ENCODE measurements around the gene HPRT1. TPM values are rescaled to one million over a fixed set of nuclear protein-coding genes. Genes with fewer than 3 reads are reported as not detected.

Gene HPRT1
- polyA plus RNA-seq, 1 donor: 25.1 TPM

GRCh38 chrX:134537179-134537955, 77.4 kb downstream of the HPRT1 start:
- H3K4me1 ChIP-seq (ENCODE audit: control insufficient read depth, insufficient read depth, low read length): peaks cover 14% of the 10 kb centered on the region
- no peaks in the 10 kb centered on the region for H3K36me3 ChIP-seq (ENCODE audit: control insufficient read depth, insufficient read depth, low read length)
- no peaks in the 10 kb centered on the region for H3K27me3 ChIP-seq (ENCODE audit: control insufficient read depth, insufficient read depth, low read length)
- no peak overlapping the region for H3K4me3 ChIP-seq (ENCODE audit: low read length)
- no peaks in the 10 kb centered on the region for H3K9me3 ChIP-seq (ENCODE audit: control insufficient read depth, low read depth, low read length)
- WGBS (ENCODE audit: insufficient coverage, low lambda C conversion rate): no CpG with 5 or more reads among the region's 5 CpGs
- DNase-seq: peak; percentile 81 to 90
- H3K27ac ChIP-seq (ENCODE audit: low read length): peak overlapping the region; percentile 72

- Histone ChIP-seq H3K4me1 (ENCODE audit: control insufficient read depth, insufficient read depth, low read length) (peaks cover 14% of the 10 kb centered on the region), H3K36me3 (ENCODE audit: control insufficient read depth, insufficient read depth, low read length) (no peaks in the 10 kb centered on the region), H3K27ac (ENCODE audit: low read length) (peak overlapping the region; percentile 72), H3K27me3 (ENCODE audit: control insufficient read depth, insufficient read depth, low read length) (no peaks in the 10 kb centered on the region), H3K9me3 (ENCODE audit: control insufficient read depth, low read depth, low read length) (no peaks in the 10 kb centered on the region), H3K4me3 (ENCODE audit: low read length) (no peak overlapping the region)
- no CpG with 5 or more reads among the region's 5 CpGs for WGBS (ENCODE audit: insufficient coverage, low lambda C conversion rate)
- DNase-seq: peak in 1 of 2 donors; percentile 28
Measured at GRCh38 chrX:134538316-134538715, 78.4 kb downstream of the HPRT1 start.

GRCh38 chrX:134541906-134542305, 81.9 kb downstream of the HPRT1 start:
- Histone ChIP-seq H3K27ac (ENCODE audit: low read length) (no peak overlapping the region), H3K36me3 (ENCODE audit: control insufficient read depth, insufficient read depth, low read length) (no peaks in the 10 kb centered on the region), H3K27me3 (ENCODE audit: control insufficient read depth, insufficient read depth, low read length) (peaks cover 26% of the 10 kb centered on the region), H3K4me1 (ENCODE audit: control insufficient read depth, insufficient read depth, low read length) (peaks cover 26% of the 10 kb centered on the region), H3K9me3 (ENCODE audit: control insufficient read depth, low read depth, low read length) (no peaks in the 10 kb centered on the region), H3K4me3 (ENCODE audit: low read length) (no peak overlapping the region)
- no peak for DNase-seq
- WGBS (ENCODE audit: insufficient coverage, low lambda C conversion rate): no CpG with 5 or more reads among the region's 3 CpGs

- Histone ChIP-seq H3K9me3 (ENCODE audit: control insufficient read depth, low read depth, low read length) (no peaks in the 10 kb centered on the region), H3K4me1 (ENCODE audit: control insufficient read depth, insufficient read depth, low read length) (peaks cover 23% of the 10 kb centered on the region), H3K36me3 (ENCODE audit: control insufficient read depth, insufficient read depth, low read length) (no peaks in the 10 kb centered on the region), H3K27me3 (ENCODE audit: control insufficient read depth, insufficient read depth, low read length) (peaks cover 31% of the 10 kb centered on the region), H3K4me3 (ENCODE audit: low read length) (no peak overlapping the region), H3K27ac (ENCODE audit: low read length) (no peak overlapping the region)
- WGBS (ENCODE audit: insufficient coverage, low lambda C conversion rate): no CpG with 5 or more reads among the region's 2 CpGs
- no peak for DNase-seq
Measured at GRCh38 chrX:134542485-134542884, 82.5 kb downstream of the HPRT1 start.

GRCh38 chrX:134543288-134543687, 83.3 kb downstream of the HPRT1 start:
- no peaks in the 10 kb centered on the region for H3K9me3 ChIP-seq (ENCODE audit: control insufficient read depth, low read depth, low read length)
- DNase-seq: no peak
- peaks cover 36% of the 10 kb centered on the region for H3K27me3 ChIP-seq (ENCODE audit: control insufficient read depth, insufficient read depth, low read length)
- no CpG with 5 or more reads among the region's 3 CpGs for WGBS (ENCODE audit: insufficient coverage, low lambda C conversion rate)
- H3K4me3 ChIP-seq (ENCODE audit: low read length): no peak overlapping the region
- no peaks in the 10 kb centered on the region for H3K36me3 ChIP-seq (ENCODE audit: control insufficient read depth, insufficient read depth, low read length)
- H3K27ac ChIP-seq (ENCODE audit: low read length): no peak overlapping the region
- peaks cover 17% of the 10 kb centered on the region for H3K4me1 ChIP-seq (ENCODE audit: control insufficient read depth, insufficient read depth, low read length)

- H3K4me3 ChIP-seq (ENCODE audit: low read length): peak overlapping the region; percentile 33
- peaks cover 45% of the 10 kb centered on the region for H3K27me3 ChIP-seq (ENCODE audit: control insufficient read depth, insufficient read depth, low read length)
- no CpG with 5 or more reads among the region's 6 CpGs for WGBS (ENCODE audit: insufficient coverage, low lambda C conversion rate)
- no peak for DNase-seq
- peaks cover 16% of the 10 kb centered on the region for H3K4me1 ChIP-seq (ENCODE audit: control insufficient read depth, insufficient read depth, low read length)
- no peaks in the 10 kb centered on the region for H3K9me3 ChIP-seq (ENCODE audit: control insufficient read depth, low read depth, low read length)
- no peak overlapping the region for H3K27ac ChIP-seq (ENCODE audit: low read length)
- no peaks in the 10 kb centered on the region for H3K36me3 ChIP-seq (ENCODE audit: control insufficient read depth, insufficient read depth, low read length)
Measured at GRCh38 chrX:134544135-134544512, 84.2 kb downstream of the HPRT1 start.

GRCh38 chrX:134544513-134545151, 84.7 kb downstream of the HPRT1 start:
- DNase-seq: peak in 1 of 2 donors; percentile 48
- Histone ChIP-seq H3K4me3 (ENCODE audit: low read length) (peak overlapping the region; percentile 33), H3K27ac (ENCODE audit: low read length) (no peak overlapping the region), H3K36me3 (ENCODE audit: control insufficient read depth, insufficient read depth, low read length) (no peaks in the 10 kb centered on the region), H3K27me3 (ENCODE audit: control insufficient read depth, insufficient read depth, low read length) (peaks cover 48% of the 10 kb centered on the region), H3K9me3 (ENCODE audit: control insufficient read depth, low read depth, low read length) (no peaks in the 10 kb centered on the region), H3K4me1 (ENCODE audit: control insufficient read depth, insufficient read depth, low read length) (peaks cover 18% of the 10 kb centered on the region)
- no CpG with 5 or more reads among the region's 52 CpGs for WGBS (ENCODE audit: insufficient coverage, low lambda C conversion rate)

GRCh38 chrX:134545510-134545909, 85.5 kb downstream of the HPRT1 start:
- H3K27ac ChIP-seq (ENCODE audit: low read length): no peak overlapping the region

GRCh38 chrX:134546187-134546586, 86.2 kb downstream of the HPRT1 start:
- Histone ChIP-seq H3K27me3 (ENCODE audit: control insufficient read depth, insufficient read depth, low read length) (peaks cover 64% of the 10 kb centered on the region), H3K36me3 (ENCODE audit: control insufficient read depth, insufficient read depth, low read length) (no peaks in the 10 kb centered on the region), H3K9me3 (ENCODE audit: control insufficient read depth, low read depth, low read length) (no peaks in the 10 kb centered on the region), H3K4me3 (ENCODE audit: low read length) (no peak overlapping the region), H3K4me1 (ENCODE audit: control insufficient read depth, insufficient read depth, low read length) (peaks cover 18% of the 10 kb centered on the region), H3K27ac (ENCODE audit: low read length) (no peak overlapping the region)
- no peak for DNase-seq
- WGBS (ENCODE audit: insufficient coverage, low lambda C conversion rate): no CpG with 5 or more reads among the region's 35 CpGs

More at GRCh38 chrX:134545510-134545909, 85.5 kb downstream of the HPRT1 start:
- H3K9me3 ChIP-seq (ENCODE audit: control insufficient read depth, low read depth, low read length): no peaks in the 10 kb centered on the region
- H3K27me3 ChIP-seq (ENCODE audit: control insufficient read depth, insufficient read depth, low read length): peaks cover 57% of the 10 kb centered on the region
- no peak for DNase-seq
- H3K4me1 ChIP-seq (ENCODE audit: control insufficient read depth, insufficient read depth, low read length): peaks cover 18% of the 10 kb centered on the region
- no peaks in the 10 kb centered on the region for H3K36me3 ChIP-seq (ENCODE audit: control insufficient read depth, insufficient read depth, low read length)
- no CpG with 5 or more reads among the region's 20 CpGs for WGBS (ENCODE audit: insufficient coverage, low lambda C conversion rate)
- no peak overlapping the region for H3K4me3 ChIP-seq (ENCODE audit: low read length)

GRCh38 chrX:134547047-134547679, 87.2 kb downstream of the HPRT1 start:
- Histone ChIP-seq H3K27me3 (ENCODE audit: control insufficient read depth, insufficient read depth, low read length) (peaks cover 73% of the 10 kb centered on the region), H3K27ac (ENCODE audit: low read length) (no peak overlapping the region), H3K4me3 (ENCODE audit: low read length) (peak overlapping the region; percentile 47), H3K9me3 (ENCODE audit: control insufficient read depth, low read depth, low read length) (no peaks in the 10 kb centered on the region), H3K4me1 (ENCODE audit: control insufficient read depth, insufficient read depth, low read length) (peaks cover 18% of the 10 kb centered on the region), H3K36me3 (ENCODE audit: control insufficient read depth, insufficient read depth, low read length) (no peaks in the 10 kb centered on the region)
- no peak for DNase-seq
- WGBS (ENCODE audit: insufficient coverage, low lambda C conversion rate): no CpG with 5 or more reads among the region's 7 CpGs

All from large intestine (tissue), 3 donors.